NCI-H69 (cell line): ENCODE data around the gene FILIP1L.
A peak's percentile ranks its signal among the peaks of the same experiment; 100 is the strongest.

Experiments used
- DNase-seq: peaks from one replicate; lab custom pipeline; 2025; lab: John Stamatoyannopoulos, UW

FILIP1L gene

GRCh38 chr3:100125161-100125938 lies 11.0 kb upstream of the FILIP1L start:
- peak; percentile 68 for DNase-seq

GRCh38 chr3:100124201-100124761 lies 10.0 kb upstream of the FILIP1L start:
- DNase-seq, result no peak

- DNase-seq, result no peak
Measured at GRCh38 chr3:100123112-100123511, 8.8 kb upstream of the FILIP1L start.

- no peak for DNase-seq
Measured at GRCh38 chr3:100122321-100122720, 8.0 kb upstream of the FILIP1L start.

GRCh38 chr3:100120693-100121092 lies 6.4 kb upstream of the FILIP1L start:
- DNase-seq, result no peak

- DNase-seq, result no peak
Measured at GRCh38 chr3:100120012-100120411, 5.7 kb upstream of the FILIP1L start.

- no peak for DNase-seq
Measured at GRCh38 chr3:100117093-100117492, 2.8 kb upstream of the FILIP1L start.

GRCh38 chr3:100113723-100114412 lies 433 bp downstream of the FILIP1L start:
- DNase-seq, result peak; percentile 3

- no peak for DNase-seq
Measured at GRCh38 chr3:100111728-100112127, 2.6 kb downstream of the FILIP1L start.

GRCh38 chr3:100110162-100110561 lies 4.1 kb downstream of the FILIP1L start:
- no peak for DNase-seq

GRCh38 chr3:100108464-100109079 lies 5.7 kb downstream of the FILIP1L start:
- DNase-seq, result no peak

- peak; percentile 67 for DNase-seq
Measured at GRCh38 chr3:100107221-100107814, 7.0 kb downstream of the FILIP1L start.

GRCh38 chr3:100106531-100107141 lies 7.7 kb downstream of the FILIP1L start:
- DNase-seq, result peak; percentile 77

- DNase-seq, result peak; percentile 94
Measured at GRCh38 chr3:100106094-100106493, 8.2 kb downstream of the FILIP1L start.

- peak; percentile 31 for DNase-seq
Measured at GRCh38 chr3:100105501-100105900, 8.8 kb downstream of the FILIP1L start.

- DNase-seq, result peak; percentile 28
Measured at GRCh38 chr3:100104817-100105413, 9.4 kb downstream of the FILIP1L start.

GRCh38 chr3:100104442-100104798 lies 9.9 kb downstream of the FILIP1L start:
- no peak for DNase-seq

GRCh38 chr3:100103558-100104441 lies 10.5 kb downstream of the FILIP1L start:
- peak; percentile 91 for DNase-seq

GRCh38 chr3:100102757-100103156 lies 11.5 kb downstream of the FILIP1L start:
- DNase-seq, result peak; percentile 29

- no peak for DNase-seq
Measured at GRCh38 chr3:100100425-100100824, 13.9 kb downstream of the FILIP1L start.
